GM10266 (cell line): ENCODE data around the gene PLPPR3.
"Not testable (repeated sequence)": the region's sequence is repeated elsewhere in the genome, so short reads cannot be mapped to it uniquely, and the experiment has no call there.

Source experiments
- DNase-seq: peaks from one replicate; pipeline ENCODE4 v3.0.0; 2012; ENCODE audit errors: extremely low spot score
- CTCF ChIP-seq: IDR thresholded peaks from 2 replicates; pipeline ENCODE4 v1.5.1; 2012; ENCODE audit warnings: mild to moderate bottlenecking, low read depth; ENCODE audit not compliant: control insufficient read depth, insufficient read depth; ENCODE audit errors: missing control alignments

The PLPPR3 gene

DNA sequence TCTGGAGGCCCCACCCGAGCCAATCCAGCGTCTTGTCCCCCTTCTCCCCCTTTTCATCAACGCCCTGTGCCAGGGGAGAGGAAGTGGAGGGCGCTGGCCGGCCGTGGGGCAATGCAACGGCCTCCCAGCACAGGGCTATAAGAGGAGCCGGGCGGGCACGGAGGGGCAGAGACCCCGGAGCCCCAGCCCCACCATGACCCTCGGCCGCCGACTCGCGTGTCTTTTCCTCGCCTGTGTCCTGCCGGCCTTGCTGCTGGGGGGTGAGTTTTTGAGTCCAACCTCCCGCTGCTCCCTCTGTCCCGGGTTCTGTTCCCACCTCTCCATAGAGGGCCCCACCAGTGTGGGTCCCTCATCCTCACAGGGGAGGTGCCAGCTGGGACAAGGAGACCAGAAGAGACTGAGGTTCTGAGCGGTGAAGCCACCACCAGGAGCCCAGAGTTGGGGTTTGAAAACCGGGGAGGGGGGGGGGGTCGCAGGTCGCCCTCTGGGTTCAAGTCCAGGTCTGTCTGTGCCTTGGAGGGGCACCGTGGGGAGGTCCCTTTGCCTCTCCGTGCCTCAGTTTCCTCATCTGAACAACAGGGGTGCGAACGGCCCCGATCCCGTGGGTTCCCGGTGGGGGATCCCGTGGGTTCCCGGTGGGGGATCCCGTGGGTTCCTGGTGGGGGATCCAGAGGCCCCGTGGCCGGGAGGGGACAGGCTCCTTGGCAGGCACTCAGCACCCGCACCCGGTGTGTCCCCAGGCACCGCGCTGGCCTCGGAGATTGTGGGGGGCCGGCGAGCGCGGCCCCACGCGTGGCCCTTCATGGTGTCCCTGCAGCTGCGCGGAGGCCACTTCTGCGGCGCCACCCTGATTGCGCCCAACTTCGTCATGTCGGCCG is 30.6 kb upstream of the PLPPR3 start, which contains the start of gene ELANE:
TSS of gene ELANE (plus strand) at position 168 of the 878 bp plus-strand sequence. CDS start at position 194, 26 bp downstream.
- TF ChIP-seq CTCF = no peak
- DNase-seq = no peak

GRCh38 chr19:850979-851335 is 29.2 kb upstream of the PLPPR3 start:
- no peak for DNase-seq
- TF ChIP-seq CTCF = no peak

GRCh38 chr19:850221-850978 is 28.6 kb upstream of the PLPPR3 start:
- DNase-seq = no peak
- no peak for TF ChIP-seq CTCF

DNA sequence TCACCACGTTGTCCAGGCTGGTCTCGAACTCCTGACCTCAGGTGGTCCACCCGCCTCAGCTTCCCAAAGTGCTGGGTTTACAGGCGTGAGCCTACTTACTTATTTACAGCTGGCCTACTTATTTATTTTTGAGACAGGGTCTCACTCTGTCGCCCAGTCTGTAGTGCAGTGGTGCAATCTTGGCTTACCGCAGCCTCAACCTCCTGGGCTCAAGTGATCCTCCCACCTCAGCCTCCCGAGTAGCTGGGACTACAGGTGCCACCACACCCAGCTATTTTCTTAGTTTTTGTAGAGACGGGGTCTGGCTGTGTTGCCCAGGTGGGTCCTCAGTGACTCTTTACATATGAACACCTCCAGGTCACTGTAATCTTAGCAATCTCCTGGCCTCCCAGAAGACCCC is 27.4 kb upstream of the PLPPR3 start:
- DNase-seq = not testable (repeated sequence)

DNA sequence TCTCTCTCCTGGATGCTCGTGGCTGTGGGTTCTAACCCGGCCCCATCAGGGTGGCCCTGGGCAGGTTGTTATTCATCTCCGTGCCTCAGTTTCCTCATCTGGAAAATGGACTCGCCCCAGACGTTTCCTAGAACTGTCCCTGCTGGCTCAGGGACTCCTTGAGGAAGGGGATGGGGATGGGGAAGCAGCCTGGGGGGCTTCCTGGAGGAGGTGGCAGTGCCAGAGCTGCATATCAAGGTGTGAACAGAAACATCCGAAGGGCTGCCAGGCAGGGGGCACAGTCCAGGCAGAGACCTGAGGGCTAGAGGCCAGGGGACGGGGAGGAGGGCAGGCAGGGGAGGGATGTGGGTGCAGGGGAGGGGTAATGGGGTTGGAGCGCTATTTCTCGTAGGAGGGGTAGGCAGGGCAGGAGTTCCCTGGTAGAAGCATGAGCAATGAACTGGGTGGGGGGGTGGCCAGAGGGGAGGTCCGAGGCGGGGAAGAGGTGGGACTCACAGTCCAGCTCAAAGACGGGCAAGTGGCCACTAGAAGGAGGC is 26.7 kb upstream of the PLPPR3 start:
- DNase-seq = no peak
- TF ChIP-seq CTCF = no peak

DNA sequence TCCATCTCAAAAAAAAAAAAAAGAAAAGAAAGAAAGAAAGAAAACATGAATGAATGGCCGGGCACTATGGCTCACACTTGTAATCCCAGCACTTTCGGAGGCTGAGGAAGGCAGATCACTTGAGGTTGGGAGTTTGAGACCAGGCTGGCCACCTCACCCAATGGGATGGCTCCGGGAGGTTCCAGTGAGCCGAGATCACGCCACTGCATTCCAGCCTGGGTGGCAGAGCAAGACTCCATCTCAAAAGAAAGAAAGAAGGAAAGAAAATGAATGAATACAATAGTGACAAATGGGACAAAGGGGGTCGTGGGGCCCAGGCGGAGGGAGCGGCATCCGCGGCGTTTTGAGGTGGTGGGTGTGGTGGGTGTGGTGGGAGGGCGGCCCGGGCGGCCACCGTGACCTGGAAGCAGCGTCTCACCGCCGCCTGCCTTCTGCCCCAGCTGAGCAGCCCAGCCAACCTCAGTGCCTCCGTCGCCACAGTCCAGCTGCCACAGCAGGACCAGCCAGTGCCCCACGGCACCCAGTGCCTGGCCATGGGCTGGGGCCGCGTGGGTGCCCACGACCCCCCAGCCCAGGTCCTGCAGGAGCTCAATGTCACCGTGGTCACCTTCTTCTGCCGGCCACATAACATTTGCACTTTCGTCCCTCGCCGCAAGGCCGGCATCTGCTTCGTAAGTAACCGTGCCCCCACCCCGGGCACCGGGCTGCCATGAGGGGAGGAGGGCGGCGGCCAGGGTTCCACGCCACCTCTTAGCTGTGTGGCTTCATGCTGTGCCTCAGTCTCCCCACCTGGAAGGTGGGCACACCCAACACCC is 24.2 kb upstream of the PLPPR3 start:
- DNase-seq = no peak
- TF ChIP-seq CTCF = no peak

GRCh38 chr19:844546-844971 is 22.8 kb upstream of the PLPPR3 start:
- TF ChIP-seq CTCF = no peak
- no peak for DNase-seq
